Sigmoid colon (tissue), 4 donors: ENCODE measurements around the gene NRL.

ENCODE experiments used
- EP300 ChIP-seq, 4 donors: sonication (generic); formaldehyde crosslinking; IDR thresholded peaks; one replicate each; pipeline ENCODE4 v1.6.1; 2017; ENCODE audit warnings: antibody characterized with exemption in 4 of 4
- POLR2A ChIP-seq, 2 donors: fragments of 450-650 bp; IDR thresholded peaks; one replicate each; pipeline ENCODE4 v1.6.1; 2016; ENCODE audit warnings: antibody characterized with exemption in 2 of 2, mild to moderate bottlenecking in 2 of 2, moderate library complexity in 2 of 2
- TF ChIP-seq, protein P1 (sequence below), 4 experiments: fragments of 450-650 bp in 3 of 4; fragments of 200-600 bp in 1 of 4; IDR thresholded peaks; one replicate each; pipeline ENCODE4 v1.5.1; 2016 to 2019; ENCODE audit warnings: antibody characterized with exemption in 4 of 4, mild to moderate bottlenecking in 3 of 4, moderate library complexity in 2 of 4

DNA sequence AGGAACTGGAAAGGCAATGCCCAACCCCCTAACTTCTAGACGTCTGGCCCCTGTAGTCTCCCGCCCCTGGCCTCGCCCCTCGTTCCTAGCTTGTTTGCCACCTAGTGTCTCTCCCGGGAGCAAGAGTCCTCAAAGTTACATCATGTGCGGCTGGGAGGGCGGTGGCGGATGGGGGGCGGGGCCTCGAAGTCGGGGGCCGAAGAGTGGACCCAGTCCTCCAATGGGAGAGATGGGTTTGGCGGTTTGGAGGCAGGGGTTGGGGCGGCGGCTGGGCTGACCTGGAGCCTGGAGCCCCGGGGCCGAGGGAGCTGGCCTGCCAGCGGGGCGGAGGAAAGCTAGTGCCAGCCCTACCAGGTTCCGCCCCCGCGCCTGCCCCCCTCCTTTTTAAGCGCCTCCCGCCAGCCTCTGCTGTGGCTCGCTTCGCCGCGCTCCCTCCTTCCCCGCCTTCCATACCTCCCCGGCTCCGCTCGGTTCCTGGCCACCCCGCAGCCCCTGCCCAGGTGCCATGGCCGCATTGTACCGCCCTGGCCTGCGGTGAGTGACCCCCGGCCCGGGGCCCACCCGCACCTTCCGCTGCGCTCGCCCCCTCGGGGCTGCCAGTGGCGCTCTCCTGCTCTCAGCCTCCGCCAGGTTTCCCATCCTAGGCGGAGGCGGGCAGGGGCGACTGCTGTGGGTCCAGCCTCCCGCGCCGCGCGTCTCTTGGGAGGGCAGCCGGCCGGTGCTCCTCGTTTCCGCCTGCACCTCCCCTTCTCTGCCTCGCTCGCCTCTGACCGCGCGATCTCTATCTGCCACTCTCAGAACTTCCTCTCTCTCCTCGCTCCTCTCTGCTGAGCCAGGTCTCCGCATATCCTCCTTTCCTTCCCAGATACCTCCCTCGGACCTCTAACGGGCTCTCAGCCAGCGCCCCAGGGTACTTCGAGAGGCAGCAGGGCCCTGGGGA, 20.6 kb downstream of the NRL start, which contains the start of gene PCK2:
- TF ChIP-seq, protein P1, sequence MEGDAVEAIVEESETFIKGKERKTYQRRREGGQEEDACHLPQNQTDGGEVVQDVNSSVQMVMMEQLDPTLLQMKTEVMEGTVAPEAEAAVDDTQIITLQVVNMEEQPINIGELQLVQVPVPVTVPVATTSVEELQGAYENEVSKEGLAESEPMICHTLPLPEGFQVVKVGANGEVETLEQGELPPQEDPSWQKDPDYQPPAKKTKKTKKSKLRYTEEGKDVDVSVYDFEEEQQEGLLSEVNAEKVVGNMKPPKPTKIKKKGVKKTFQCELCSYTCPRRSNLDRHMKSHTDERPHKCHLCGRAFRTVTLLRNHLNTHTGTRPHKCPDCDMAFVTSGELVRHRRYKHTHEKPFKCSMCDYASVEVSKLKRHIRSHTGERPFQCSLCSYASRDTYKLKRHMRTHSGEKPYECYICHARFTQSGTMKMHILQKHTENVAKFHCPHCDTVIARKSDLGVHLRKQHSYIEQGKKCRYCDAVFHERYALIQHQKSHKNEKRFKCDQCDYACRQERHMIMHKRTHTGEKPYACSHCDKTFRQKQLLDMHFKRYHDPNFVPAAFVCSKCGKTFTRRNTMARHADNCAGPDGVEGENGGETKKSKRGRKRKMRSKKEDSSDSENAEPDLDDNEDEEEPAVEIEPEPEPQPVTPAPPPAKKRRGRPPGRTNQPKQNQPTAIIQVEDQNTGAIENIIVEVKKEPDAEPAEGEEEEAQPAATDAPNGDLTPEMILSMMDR (IDR thresholded peaks at IDR 0.05): peak in 2 of 4 experiments; percentile 15 to 16
- TF ChIP-seq POLR2A (IDR thresholded peaks at IDR 0.05) (peak in 1 of 2 donors; percentile 81), EP300 (IDR thresholded peaks at IDR 0.05) (no peak)
